PC-9 (cell line): Measurements from ENCODE around the gene TEC. TPM values are rescaled to one million over a fixed set of nuclear protein-coding genes. Genes with fewer than 3 reads are reported as not detected.

ENCODE experiments used
- BruUV-seq: library from RNA; stranded (reverse); fragments of 400-500 nt; replicated peaks from 2 replicates; lab custom pipeline; 2021; lab: Mats Ljungman, UMichigan
- CTCF ChIA-PET: fragments of 300-600 bp; sonication (Branson Sonifier 250); formaldehyde crosslinking; loops from one replicate; lab custom pipeline; 2022; ENCODE audit warnings: antibody characterized with exemption; lab: Charles Lee
- POLR2A ChIA-PET: fragments of 300-600 bp; sonication (Branson Sonifier 250); formaldehyde crosslinking; loops from one replicate; lab custom pipeline; 2022; ENCODE audit warnings: antibody characterized with exemption; ENCODE audit not compliant: unreplicated experiment; lab: Charles Lee
- DNase-seq, 2 experiments: peaks; one replicate each; pipeline versions ENCODE4 v3.0.0 to v3.0.0-alpha.2; 2015 to 2022; ENCODE audit warnings: mixed read lengths in 1 of 2
- H2AFZ ChIP-seq: fragments of 200-600 bp; sonication (generic); 2 replicates; pipeline ENCODE4 v1.8.1; 2017; ENCODE audit warnings: antibody characterized with exemption
- H3F3A ChIP-seq: fragments of 200-600 bp; sonication (generic); 2 replicates; pipeline ENCODE4 v1.8.1; 2017; ENCODE audit warnings: antibody characterized with exemption, mild to moderate bottlenecking, low read depth; ENCODE audit not compliant: insufficient read depth
- H3K27ac ChIP-seq: fragments of 200-600 bp; sonication (generic); 2 replicates; pipeline ENCODE4 v1.6.1; 2016; ENCODE audit warnings: mixed run types
- H3K27me3 ChIP-seq: fragments of 200-600 bp; sonication (generic); 2 replicates; pipeline ENCODE4 v1.6.1; 2016; ENCODE audit warnings: low read depth, mixed run types; ENCODE audit not compliant: insufficient read depth
- H3K36me3 ChIP-seq: fragments of 200-600 bp; sonication (generic); 2 replicates; pipeline ENCODE4 v1.6.1; 2016; ENCODE audit warnings: low read depth, mixed run types
- H3K4me1 ChIP-seq: fragments of 200-600 bp; sonication (generic); replicated peaks from 2 replicates; pipeline ENCODE4 v1.6.1; 2016; ENCODE audit warnings: mixed run types; ENCODE audit not compliant: insufficient read depth
- H3K4me2 ChIP-seq: fragments of 200-600 bp; sonication (generic); 2 replicates; pipeline ENCODE4 v1.6.1; 2017; ENCODE audit warnings: mixed run types
- H3K4me3 ChIP-seq: fragments of 200-600 bp; sonication (generic); 2 replicates; pipeline ENCODE4 v1.6.1; 2016; ENCODE audit warnings: mixed run types
- H3K79me2 ChIP-seq: fragments of 200-600 bp; sonication (generic); 2 replicates; pipeline ENCODE4 v1.6.1; 2017; ENCODE audit warnings: low read depth, mixed run types
- H3K9me2 ChIP-seq: fragments of 200-600 bp; sonication (generic); 2 replicates; pipeline ENCODE4 v1.8.1; 2017; ENCODE audit warnings: mild to moderate bottlenecking; ENCODE audit not compliant: insufficient read depth
- H3K9me3 ChIP-seq: fragments of 200-600 bp; sonication (generic); 2 replicates; pipeline ENCODE4 v1.8.1; 2016; ENCODE audit warnings: low read depth; ENCODE audit not compliant: insufficient read depth
- H4K20me1 ChIP-seq: fragments of 200-600 bp; sonication (generic); 2 replicates; pipeline ENCODE4 v1.8.1; 2017; ENCODE audit not compliant: insufficient read depth
- CTCF ChIP-seq: fragments of 200-600 bp; sonication (generic); conservative IDR thresholded peaks from 2 replicates; pipeline ENCODE4 v1.6.1; 2017; ENCODE audit warnings: mixed run types, antibody characterized with exemption, mild to moderate bottlenecking, moderate library complexity
- EZH2 ChIP-seq: fragments of 200-600 bp; sonication (generic); IDR thresholded peaks from 2 replicates; pipeline ENCODE4 v1.8.0; 2017; ENCODE audit warnings: antibody characterized with exemption, low read depth
- intact Hi-C: fragments of 100-400 bp; cut with micrococcal nuclease; formaldehyde crosslinking; loops from one replicate; pipeline ENCODE4 v1.10.0; 2022; ENCODE audit not compliant: unreplicated experiment
- total RNA-seq: library from RNA; stranded (reverse); gene quantifications from 2 replicates; pipeline ENCODE4 v1.2.3, GENCODE V29; 2021

The TEC gene
- total RNA-seq, 1 experiment from 2014 or later, result 6.2 TPM

GRCh38 chr4:48305508-48305907 lies 35.9 kb upstream of the TEC start:
- DNase-seq, result no peak
- Histone ChIP-seq H3F3A (no peaks in the 10 kb centered on the region), H3K4me2 (no peak overlapping the region), H3K36me3 (no peaks in the 10 kb centered on the region), H3K4me3 (no peak overlapping the region), H3K27ac (no peak overlapping the region), H3K27me3 (no peaks in the 10 kb centered on the region), H4K20me1 (no peaks in the 10 kb centered on the region), H3K79me2 (no peaks in the 10 kb centered on the region), H3K9me3 (no peaks in the 10 kb centered on the region), H3K9me2 (no peaks in the 10 kb centered on the region), H3K4me1 (no peaks in the 10 kb centered on the region), H2AFZ (no peak overlapping the region)
- POLR2A ChIA-PET, result no interaction called here
- CTCF ChIA-PET, result no interaction called here
- BruUV-seq, result no TSS peak
- TF ChIP-seq CTCF (no peak), EZH2 (no peak)
- intact Hi-C loops, result no loop called here

DNA sequence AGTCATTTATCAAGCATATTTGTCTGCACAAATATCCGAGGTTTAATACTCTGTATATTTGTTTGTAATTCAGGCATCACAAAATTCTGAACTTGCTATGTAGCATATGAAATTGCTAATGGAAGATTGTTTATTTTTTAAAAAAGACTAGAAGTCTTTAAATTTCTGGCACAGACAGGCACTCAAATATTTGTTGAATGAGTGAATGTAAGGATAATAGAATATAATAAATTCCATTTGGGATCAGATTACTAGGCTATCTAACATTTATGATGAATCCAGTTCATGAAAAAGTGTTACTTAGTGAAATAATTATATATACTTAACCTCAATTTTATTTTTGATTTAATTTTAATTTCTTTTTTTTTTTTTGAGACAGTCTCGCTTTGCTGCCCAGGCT lies 30.4 kb upstream of the TEC start:
- DNase-seq, result no peak
- Histone ChIP-seq H4K20me1 (no peaks in the 10 kb centered on the region), H2AFZ (no peak overlapping the region), H3K4me1 (no peaks in the 10 kb centered on the region), H3F3A (no peaks in the 10 kb centered on the region), H3K36me3 (no peaks in the 10 kb centered on the region), H3K4me2 (no peak overlapping the region), H3K79me2 (no peaks in the 10 kb centered on the region), H3K4me3 (no peak overlapping the region), H3K27ac (no peak overlapping the region), H3K9me2 (no peaks in the 10 kb centered on the region), H3K9me3 (no peaks in the 10 kb centered on the region), H3K27me3 (no peaks in the 10 kb centered on the region)
- BruUV-seq, result no TSS peak
- POLR2A ChIA-PET, result no interaction called here
- TF ChIP-seq CTCF (no peak), EZH2 (no peak)
- intact Hi-C loops, result no loop called here
- CTCF ChIA-PET, result no interaction called here

DNA sequence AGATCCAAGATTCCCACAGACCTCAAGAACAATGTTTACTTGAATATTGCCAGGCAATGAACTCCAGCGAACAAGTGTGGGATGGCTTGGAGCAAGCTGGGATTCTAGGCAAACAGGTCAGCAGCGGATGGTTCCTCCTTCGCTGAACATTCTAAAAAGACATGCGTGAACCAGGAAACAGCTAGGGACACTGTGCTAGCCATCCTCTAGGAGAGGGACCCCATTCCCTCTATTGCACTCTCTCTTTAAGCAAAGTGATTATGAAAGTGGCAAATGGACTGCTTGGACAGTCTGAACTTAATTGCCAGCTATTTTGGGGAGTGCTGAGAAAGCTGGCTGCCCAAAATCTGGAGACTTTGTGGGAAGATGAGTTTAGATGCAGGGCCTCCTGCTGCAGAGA lies 29.9 kb upstream of the TEC start:
- intact Hi-C loops, result no loop called here
- no peaks in the 10 kb centered on the region for H4K20me1 ChIP-seq
- CTCF ChIA-PET, result no interaction called here
- DNase-seq, result no peak
- H3F3A ChIP-seq, result no peaks in the 10 kb centered on the region
- TF ChIP-seq CTCF (no peak), EZH2 (no peak)
- no peak overlapping the region for H3K4me3 ChIP-seq
- H3K9me3 ChIP-seq, result no peaks in the 10 kb centered on the region
- BruUV-seq, result no TSS peak
- no peak overlapping the region for H3K27ac ChIP-seq
- H3K9me2 ChIP-seq, result no peaks in the 10 kb centered on the region
- no peak overlapping the region for H3K4me2 ChIP-seq
- H3K27me3 ChIP-seq, result no peaks in the 10 kb centered on the region
- H3K79me2 ChIP-seq, result no peaks in the 10 kb centered on the region
- no peaks in the 10 kb centered on the region for H3K36me3 ChIP-seq
- no peaks in the 10 kb centered on the region for H3K4me1 ChIP-seq
- POLR2A ChIA-PET, result no interaction called here
- H2AFZ ChIP-seq, result no peak overlapping the region
